HEK293T (cell line): ENCODE results near the gene ADAM23.

Source experiments
- CTCF ChIA-PET: fragments of 350-600 bp; formaldehyde crosslinking; extraction: SDS; loops from one replicate; lab custom pipeline; 2021; ENCODE audit warnings: antibody characterized with exemption, inconsistent platforms; lab: Yijun Ruan, JAX
- POLR2A ChIA-PET: fragments of 350-600 bp; formaldehyde crosslinking; extraction: SDS; loops from one replicate; lab custom pipeline; 2020; ENCODE audit warnings: antibody characterized with exemption, inconsistent platforms; lab: Yijun Ruan, JAX
- DNase-seq: peaks from one replicate; pipeline ENCODE4 v3.0.0; 2012; ENCODE audit warnings: mixed read lengths; ENCODE audit errors: extremely low spot score
- ARNT ChIP-seq: fragments of 450-650 bp; IDR thresholded peaks from 2 replicates; pipeline ENCODE4 v1.6.1; 2017; ENCODE audit warnings: mild to moderate bottlenecking
- BHLHE40 ChIP-seq: fragments of 450-650 bp; IDR thresholded peaks from 2 replicates; pipeline ENCODE4 v1.6.1; 2016; ENCODE audit warnings: mild to moderate bottlenecking, moderate library complexity, borderline replicate concordance
- CTBP1 ChIP-seq: fragments of 450-650 bp; IDR thresholded peaks from 2 replicates; pipeline ENCODE4 v1.6.1; 2016; ENCODE audit warnings: borderline replicate concordance
- ELF4 ChIP-seq: fragments of 450-650 bp; IDR thresholded peaks from 2 replicates; pipeline ENCODE4 v1.6.1; 2017; ENCODE audit warnings: antibody characterized with exemption
- FOXA1 ChIP-seq: fragments of 450-650 bp; IDR thresholded peaks from 2 replicates; pipeline ENCODE4 v1.6.1; 2016; ENCODE audit warnings: mild to moderate bottlenecking
- FOXK2 ChIP-seq: fragments of 450-650 bp; IDR thresholded peaks from 2 replicates; pipeline ENCODE4 v1.6.1; 2016; ENCODE audit warnings: mild to moderate bottlenecking
- FOXM1 ChIP-seq: fragments of 450-650 bp; IDR thresholded peaks from 2 replicates; pipeline ENCODE4 v1.6.1; 2017; ENCODE audit warnings: mild to moderate bottlenecking, borderline replicate concordance
- HDGF ChIP-seq: fragments of 450-650 bp; IDR thresholded peaks from 2 replicates; pipeline ENCODE4 v1.6.1; 2017; ENCODE audit warnings: antibody characterized with exemption, borderline replicate concordance
- L3MBTL2 ChIP-seq: fragments of 450-650 bp; conservative IDR thresholded peaks from 2 replicates; pipeline ENCODE4 v1.6.1; 2016; ENCODE audit warnings: mild to moderate bottlenecking
- LEF1 ChIP-seq: fragments of 450-650 bp; IDR thresholded peaks from 2 replicates; pipeline ENCODE4 v1.6.1; 2017; ENCODE audit warnings: mild to moderate bottlenecking, borderline replicate concordance
- NFRKB ChIP-seq: fragments of 450-650 bp; IDR thresholded peaks from 2 replicates; pipeline ENCODE4 v1.6.1; 2016; ENCODE audit warnings: mild to moderate bottlenecking, moderate library complexity
- PKNOX1 ChIP-seq: fragments of 450-650 bp; IDR thresholded peaks from 2 replicates; pipeline ENCODE4 v1.6.1; 2016
- SP1 ChIP-seq: fragments of 450-650 bp; IDR thresholded peaks from 2 replicates; pipeline ENCODE4 v1.6.1; 2017
- SUZ12 ChIP-seq: fragments of 450-650 bp; IDR thresholded peaks from 2 replicates; pipeline ENCODE4 v1.6.1; 2016; ENCODE audit warnings: mild to moderate bottlenecking
- TARDBP ChIP-seq: fragments of 450-650 bp; IDR thresholded peaks from 2 replicates; pipeline ENCODE4 v1.6.1; 2016
- ZNF384 ChIP-seq: fragments of 450-650 bp; IDR thresholded peaks from 2 replicates; pipeline ENCODE4 v1.6.1; 2016

The ADAM23 gene

GRCh38 chr2:206615417-206616089, 172.2 kb downstream of the ADAM23 start:
- TF ChIP-seq L3MBTL2 = no peak
- no peak for TF ChIP-seq HDGF
- TF ChIP-seq PKNOX1 = no peak
- no peak for TF ChIP-seq NFRKB
- TF ChIP-seq BHLHE40 = no peak
- no peak for TF ChIP-seq SUZ12
- TF ChIP-seq FOXK2 = no peak
- TF ChIP-seq SP1 = no peak
- TF ChIP-seq ZNF384 = no peak
- no peak for TF ChIP-seq FOXM1
- no peak for TF ChIP-seq CTBP1
- DNase-seq = no peak
- CTCF ChIA-PET = interaction anchor here (0.7 kb wide), 1 partner anchor 375 kb away, joined by 3 read pairs; no protein-coding TSS in a partner anchor
- POLR2A ChIA-PET = no interaction called here

- POLR2A ChIA-PET = no interaction called here
- CTCF ChIA-PET = no interaction called here
- no peak for DNase-seq
Measured at GRCh38 chr2:206616151-206616550, 172.8 kb downstream of the ADAM23 start.

GRCh38 chr2:206619011-206619410, 175.7 kb downstream of the ADAM23 start:
- TF ChIP-seq ELF4 = no peak
- TF ChIP-seq NFRKB = no peak
- no peak for TF ChIP-seq CTBP1
- TF ChIP-seq ARNT = no peak
- TF ChIP-seq SP1 = no peak
- no peak for TF ChIP-seq LEF1
- no peak for TF ChIP-seq HDGF
- DNase-seq = no peak
- CTCF ChIA-PET = no interaction called here
- POLR2A ChIA-PET = no interaction called here

More at GRCh38 chr2:206616151-206616550, 172.8 kb downstream of the ADAM23 start:
- TF ChIP-seq FOXK2 = no peak
- no peak for TF ChIP-seq ARNT
- TF ChIP-seq ZNF384 = no peak
- TF ChIP-seq NFRKB = no peak
- TF ChIP-seq FOXM1 = no peak
- no peak for TF ChIP-seq L3MBTL2
- no peak for TF ChIP-seq ELF4
- no peak for TF ChIP-seq PKNOX1
- no peak for TF ChIP-seq LEF1
- no peak for TF ChIP-seq TARDBP
- TF ChIP-seq HDGF = no peak
- TF ChIP-seq BHLHE40 = no peak
- TF ChIP-seq SP1 = no peak
- no peak for TF ChIP-seq SUZ12
- no peak for TF ChIP-seq FOXA1
- TF ChIP-seq CTBP1 = no peak

- CTCF ChIA-PET = no interaction called here
- no peak for DNase-seq
- no peak for TF ChIP-seq SP1
- POLR2A ChIA-PET = no interaction called here
Measured at GRCh38 chr2:206626108-206626507, 182.8 kb downstream of the ADAM23 start.

- ChIA-PET CTCF (no interaction called here), POLR2A (no interaction called here)
- DNase-seq = no peak
- TF ChIP-seq PKNOX1 = no peak
- TF ChIP-seq ZNF384 = no peak
- no peak for TF ChIP-seq TARDBP
- TF ChIP-seq HDGF = no peak
- no peak for TF ChIP-seq SP1
- TF ChIP-seq ELF4 = no peak
- TF ChIP-seq L3MBTL2 = no peak
- no peak for TF ChIP-seq SUZ12
- no peak for TF ChIP-seq NFRKB
- no peak for TF ChIP-seq BHLHE40
- TF ChIP-seq ARNT = no peak
- TF ChIP-seq FOXA1 = no peak
- no peak for TF ChIP-seq FOXK2
- no peak for TF ChIP-seq LEF1
Measured at GRCh38 chr2:206627632-206628031, 184.3 kb downstream of the ADAM23 start.

- ChIA-PET POLR2A (no interaction called here), CTCF (no interaction called here)
- DNase-seq = no peak
- no peak for TF ChIP-seq BHLHE40
- TF ChIP-seq TARDBP = no peak
Measured at GRCh38 chr2:206631340-206631739, 188.0 kb downstream of the ADAM23 start.

- TF ChIP-seq L3MBTL2 = no peak
- TF ChIP-seq CTBP1 = no peak
- no peak for TF ChIP-seq FOXK2
- no peak for TF ChIP-seq BHLHE40
- TF ChIP-seq ZNF384 = no peak
- TF ChIP-seq NFRKB = no peak
- TF ChIP-seq FOXA1 = no peak
- TF ChIP-seq ARNT = no peak
- TF ChIP-seq LEF1 = no peak
- TF ChIP-seq TARDBP = no peak
- TF ChIP-seq ELF4 = no peak
- no peak for TF ChIP-seq FOXM1
- TF ChIP-seq SP1 = no peak
- no peak for TF ChIP-seq PKNOX1
- no peak for TF ChIP-seq HDGF
- TF ChIP-seq SUZ12 = no peak
- CTCF ChIA-PET = no interaction called here
- POLR2A ChIA-PET = no interaction called here
- DNase-seq = no peak
Measured at GRCh38 chr2:206635015-206635414, 191.7 kb downstream of the ADAM23 start.
